Esophagus squamous epithelium (tissue), 5 donors: Measurements from ENCODE around the gene OR10V1. TPM values are rescaled to one million over a fixed set of nuclear protein-coding genes. Genes with fewer than 3 reads are reported as not detected.

Experiments used
- DNase-seq: peaks from one replicate; lab custom pipeline; 2025; lab: John Stamatoyannopoulos, UW
- H3K27ac ChIP-seq, 4 donors: fragments of 200-600 bp; sonication (generic); one replicate each; pipeline ENCODE4 v1.5.1; 2016 to 2019; ENCODE audit warnings: mild to moderate bottlenecking in 1 of 4
- H3K27me3 ChIP-seq, 4 donors: fragments of 200-600 bp; sonication (generic); 1 replicate in 3 of 4; 2 replicates in 1 of 4; pipeline versions ENCODE4 v1.5.1 to v1.6.0; 2017 to 2021; ENCODE audit warnings: antibody characterized with exemption in 1 of 4
- H3K36me3 ChIP-seq, 3 donors: fragments of 200-600 bp; sonication (generic); one replicate each; pipeline ENCODE4 v1.5.1; 2016 to 2019
- H3K4me1 ChIP-seq, 3 donors: fragments of 200-600 bp; sonication (generic); one replicate each; pipeline ENCODE4 v1.5.1; 2017 to 2019
- H3K4me3 ChIP-seq, 4 donors: fragments of 200-600 bp; sonication (generic); 1 replicate in 3 of 4; 2 replicates in 1 of 4; pipeline ENCODE4 v1.5.1; 2016 to 2019; ENCODE audit warnings: mild to moderate bottlenecking in 2 of 4, moderate library complexity in 1 of 4
- H3K9me3 ChIP-seq, 3 donors: fragments of 200-600 bp; sonication (generic); one replicate each; pipeline ENCODE4 v1.5.1; 2016 to 2019
- POLR2A ChIP-seq, 4 donors: fragments of 450-650 bp; IDR thresholded peaks; one replicate each; pipeline ENCODE4 v1.6.1; 2017; ENCODE audit warnings: antibody characterized with exemption in 4 of 4, mild to moderate bottlenecking in 4 of 4, moderate library complexity in 3 of 4
- WGBS, 2 donors: methylation state at CpG; one replicate each; pipeline ENCODE4 v1.1.5; 2018; 5-methylcytosine and 5-hydroxymethylcytosine counted together
- intact Hi-C: fragments of 100-400 bp; cut with DNase I; formaldehyde crosslinking; loops from one replicate; pipeline ENCODE4 v1.15.0; 2022
- total RNA-seq, 4 donors: library from RNA; depleted of rRNA; stranded (reverse); fragments of >200 nt; gene quantifications; one replicate each; pipeline ENCODE4 v1.1.0, GENCODE V29; 2016
- TF ChIP-seq, protein P1 (sequence below), 6 experiments: fragments of 450-650 bp in 4 of 6; fragments of 200-600 bp in 2 of 6; sonication (generic) in 2 of 6; IDR thresholded peaks; one replicate each; pipeline ENCODE4 v1.5.1; 2016 to 2019; ENCODE audit warnings: antibody characterized with exemption in 6 of 6, mild to moderate bottlenecking in 4 of 6, moderate library complexity in 4 of 6
- donor health status: DM: yes; HTN: yes; CAD: no.

OR10V1 gene
- total RNA-seq, 4 donors from 2014 or later, result not detected

- intact Hi-C loops, result loop anchor here (5.0 kb wide), 1 partner anchor 48 kb away; no protein-coding TSS in a partner anchor
- Histone ChIP-seq H3K27ac (peak overlapping the region; percentile 95 to 98 (median 95)), H3K27me3 (no peaks in the 10 kb centered on the region), H3K4me3 (peak overlapping the region; percentile 65 to 98 (median 86)), H3K36me3 (no peaks in the 10 kb centered on the region), H3K9me3 (no peaks in the 10 kb centered on the region), H3K4me1 (peaks cover 5 to 38% (median 11%) of the 10 kb centered on the region in 3 donors)
- TF ChIP-seq, protein P1, sequence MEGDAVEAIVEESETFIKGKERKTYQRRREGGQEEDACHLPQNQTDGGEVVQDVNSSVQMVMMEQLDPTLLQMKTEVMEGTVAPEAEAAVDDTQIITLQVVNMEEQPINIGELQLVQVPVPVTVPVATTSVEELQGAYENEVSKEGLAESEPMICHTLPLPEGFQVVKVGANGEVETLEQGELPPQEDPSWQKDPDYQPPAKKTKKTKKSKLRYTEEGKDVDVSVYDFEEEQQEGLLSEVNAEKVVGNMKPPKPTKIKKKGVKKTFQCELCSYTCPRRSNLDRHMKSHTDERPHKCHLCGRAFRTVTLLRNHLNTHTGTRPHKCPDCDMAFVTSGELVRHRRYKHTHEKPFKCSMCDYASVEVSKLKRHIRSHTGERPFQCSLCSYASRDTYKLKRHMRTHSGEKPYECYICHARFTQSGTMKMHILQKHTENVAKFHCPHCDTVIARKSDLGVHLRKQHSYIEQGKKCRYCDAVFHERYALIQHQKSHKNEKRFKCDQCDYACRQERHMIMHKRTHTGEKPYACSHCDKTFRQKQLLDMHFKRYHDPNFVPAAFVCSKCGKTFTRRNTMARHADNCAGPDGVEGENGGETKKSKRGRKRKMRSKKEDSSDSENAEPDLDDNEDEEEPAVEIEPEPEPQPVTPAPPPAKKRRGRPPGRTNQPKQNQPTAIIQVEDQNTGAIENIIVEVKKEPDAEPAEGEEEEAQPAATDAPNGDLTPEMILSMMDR (IDR thresholded peaks at IDR 0.05), result no peak
- TF ChIP-seq POLR2A (IDR thresholded peaks at IDR 0.05), result no peak
- DNase-seq, result no peak
- 0 to 1% methylated on average over 15 to 17 of the region's 20 CpGs for WGBS, 2 donors
Observed at GRCh38 chr11:59754494-59754858, 40.8 kb upstream of the OR10V1 start.

GRCh38 chr11:59753650-59754493 is 40.2 kb upstream of the OR10V1 start:
- DNase-seq, result peak; percentile 30
- WGBS, 2 donors, result 22 to 27% methylated on average over 34 to 39 of the region's 47 CpGs

DNA sequence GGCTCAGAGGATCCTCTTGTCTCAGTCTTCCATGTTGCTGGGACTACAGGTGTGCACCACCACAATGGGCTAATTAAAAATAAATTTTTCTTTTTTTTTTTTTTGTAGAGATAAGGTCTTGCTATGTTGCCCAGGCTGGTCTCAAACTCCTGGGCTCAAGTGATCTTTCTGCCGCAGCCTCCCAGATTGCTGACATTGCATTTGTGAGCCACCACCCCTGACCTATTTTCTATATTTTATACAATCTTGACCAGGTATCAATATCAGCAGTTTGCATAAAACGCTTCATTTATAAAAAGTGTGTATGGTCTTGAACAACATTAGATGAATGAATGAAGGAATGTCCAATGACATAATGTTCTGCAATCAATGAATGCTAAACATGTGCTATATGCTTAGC is 32.5 kb upstream of the OR10V1 start:
- H3K36me3 ChIP-seq, result no peaks in the 10 kb centered on the region
- no peaks in the 10 kb centered on the region for H3K4me1 ChIP-seq
- DNase-seq, result no peak
- 82 to 85% methylated on average over 2 of the region's 2 CpGs for WGBS, 2 donors
- H3K4me3 ChIP-seq, result no peak overlapping the region
- H3K9me3 ChIP-seq, result no peaks in the 10 kb centered on the region
- TF ChIP-seq POLR2A (IDR thresholded peaks at IDR 0.05), result no peak
- TF ChIP-seq, protein P1 (IDR thresholded peaks at IDR 0.05), result no peak
- intact Hi-C loops, result no loop called here
- H3K27me3 ChIP-seq, result peaks cover 0 to 3% (median 0%) of the 10 kb centered on the region in 4 donors
- H3K27ac ChIP-seq, result no peak overlapping the region

More at GRCh38 chr11:59753650-59754493, 40.2 kb upstream of the OR10V1 start:
- Histone ChIP-seq H3K36me3 (no peaks in the 10 kb centered on the region), H3K27me3 (no peaks in the 10 kb centered on the region), H3K4me1 (peaks cover 5 to 38% (median 11%) of the 10 kb centered on the region in 3 donors), H3K4me3 (peak overlapping the region; percentile 65 to 98 (median 86)), H3K9me3 (no peaks in the 10 kb centered on the region), H3K27ac (peak overlapping the region; percentile 95 to 98 (median 95))
- intact Hi-C loops, result loop anchor here (5.0 kb wide), 1 partner anchor 48 kb away; no protein-coding TSS in a partner anchor
- TF ChIP-seq, protein P1 (IDR thresholded peaks at IDR 0.05), result peak; percentile 89 to 98 (median 94)
- no peak for TF ChIP-seq POLR2A (IDR thresholded peaks at IDR 0.05)

DNA sequence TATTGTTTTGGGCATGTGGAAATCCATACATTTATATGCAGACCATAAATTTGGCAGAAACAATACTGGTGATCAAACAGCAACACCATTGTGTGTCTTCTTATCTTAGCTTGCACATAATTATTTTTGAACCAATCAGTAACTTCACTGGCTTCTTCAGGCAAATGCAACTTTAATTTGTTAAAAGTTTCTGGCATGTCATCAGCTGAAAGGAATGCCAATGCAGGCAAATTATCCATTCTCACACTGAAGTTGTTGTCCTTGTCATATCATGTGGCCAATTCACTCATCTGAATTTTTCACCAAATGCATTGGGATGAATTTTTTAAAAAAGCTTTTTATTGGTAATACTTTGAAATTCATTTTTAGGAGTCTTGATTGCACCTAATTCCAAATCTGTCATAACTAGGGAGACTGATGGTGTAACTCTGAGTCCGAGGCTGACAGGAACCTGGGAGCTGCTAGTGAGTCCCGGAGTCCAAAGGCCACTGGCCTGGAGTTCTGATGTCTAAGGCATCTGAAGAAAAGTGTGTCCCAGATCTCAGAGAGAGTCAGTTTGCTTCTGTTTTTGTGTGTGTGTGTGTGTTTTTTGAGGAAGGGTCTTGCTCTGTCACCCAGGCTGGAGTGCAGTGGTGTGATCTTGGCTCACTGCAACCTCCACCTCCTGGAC is 17.4 kb upstream of the OR10V1 start:
- no peaks in the 10 kb centered on the region for H3K4me1 ChIP-seq
- DNase-seq, result no peak
- no peak overlapping the region for H3K4me3 ChIP-seq
- intact Hi-C loops, result no loop called here
- H3K27ac ChIP-seq, result no peak overlapping the region
- TF ChIP-seq, protein P1 (IDR thresholded peaks at IDR 0.05), result no peak
- no peak for TF ChIP-seq POLR2A (IDR thresholded peaks at IDR 0.05)
- H3K9me3 ChIP-seq, result no peaks in the 10 kb centered on the region
- no peaks in the 10 kb centered on the region for H3K27me3 ChIP-seq
- no peaks in the 10 kb centered on the region for H3K36me3 ChIP-seq
- WGBS, 2 donors, result 74 to 93% methylated on average over 2 of the region's 2 CpGs

- H3K9me3 ChIP-seq, result no peaks in the 10 kb centered on the region
Observed at GRCh38 chr11:59729834-59730233, 16.2 kb upstream of the OR10V1 start.

More at GRCh38 chr11:59729834-59730233, 16.2 kb upstream of the OR10V1 start:
- intact Hi-C loops, result no loop called here
- no peak overlapping the region for H3K4me3 ChIP-seq
- WGBS, 2 donors, result 74 to 76% methylated on average over 5 of the region's 5 CpGs
- H3K27me3 ChIP-seq, result no peaks in the 10 kb centered on the region
- H3K4me1 ChIP-seq, result no peaks in the 10 kb centered on the region
- H3K36me3 ChIP-seq, result no peaks in the 10 kb centered on the region
- TF ChIP-seq, protein P1 (IDR thresholded peaks at IDR 0.05), result no peak
- no peak for TF ChIP-seq POLR2A (IDR thresholded peaks at IDR 0.05)
- no peak for DNase-seq
- no peak overlapping the region for H3K27ac ChIP-seq
